ENCODE results near the gene TMEM8B. TPM values are rescaled to one million over a fixed set of nuclear protein-coding genes. Genes with fewer than 3 reads are reported as not detected.

The TMEM8B gene, protein sequence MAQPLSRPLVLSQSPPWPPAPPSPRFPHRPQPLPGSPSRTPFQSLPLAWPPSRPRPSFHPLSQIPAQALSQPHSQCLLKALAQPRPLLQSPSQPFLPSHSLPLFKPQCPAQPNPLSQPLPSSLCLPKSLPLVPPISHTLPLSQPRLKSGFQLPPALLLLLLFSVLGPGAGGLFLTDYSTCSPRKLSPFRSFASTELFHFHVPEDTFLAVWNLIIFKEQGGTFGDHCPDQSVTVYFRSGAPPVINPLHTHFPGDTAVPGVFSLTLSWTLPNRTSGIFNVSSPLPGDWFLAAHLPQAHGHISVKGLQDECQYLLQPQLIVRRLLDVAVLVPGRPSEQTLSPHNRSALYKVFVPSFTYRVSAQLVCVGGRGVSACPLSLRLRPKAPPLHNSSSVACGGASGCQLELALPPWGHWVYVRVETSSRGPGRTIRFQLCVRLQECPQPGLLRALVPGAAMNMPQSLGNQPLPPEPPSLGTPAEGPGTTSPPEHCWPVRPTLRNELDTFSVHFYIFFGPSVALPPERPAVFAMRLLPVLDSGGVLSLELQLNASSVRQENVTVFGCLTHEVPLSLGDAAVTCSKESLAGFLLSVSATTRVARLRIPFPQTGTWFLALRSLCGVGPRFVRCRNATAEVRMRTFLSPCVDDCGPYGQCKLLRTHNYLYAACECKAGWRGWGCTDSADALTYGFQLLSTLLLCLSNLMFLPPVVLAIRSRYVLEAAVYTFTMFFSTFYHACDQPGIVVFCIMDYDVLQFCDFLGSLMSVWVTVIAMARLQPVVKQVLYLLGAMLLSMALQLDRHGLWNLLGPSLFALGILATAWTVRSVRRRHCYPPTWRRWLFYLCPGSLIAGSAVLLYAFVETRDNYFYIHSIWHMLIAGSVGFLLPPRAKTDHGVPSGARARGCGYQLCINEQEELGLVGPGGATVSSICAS
- 0.79 and 1.5 TPM in 2 replicates for total RNA-seq

DNA sequence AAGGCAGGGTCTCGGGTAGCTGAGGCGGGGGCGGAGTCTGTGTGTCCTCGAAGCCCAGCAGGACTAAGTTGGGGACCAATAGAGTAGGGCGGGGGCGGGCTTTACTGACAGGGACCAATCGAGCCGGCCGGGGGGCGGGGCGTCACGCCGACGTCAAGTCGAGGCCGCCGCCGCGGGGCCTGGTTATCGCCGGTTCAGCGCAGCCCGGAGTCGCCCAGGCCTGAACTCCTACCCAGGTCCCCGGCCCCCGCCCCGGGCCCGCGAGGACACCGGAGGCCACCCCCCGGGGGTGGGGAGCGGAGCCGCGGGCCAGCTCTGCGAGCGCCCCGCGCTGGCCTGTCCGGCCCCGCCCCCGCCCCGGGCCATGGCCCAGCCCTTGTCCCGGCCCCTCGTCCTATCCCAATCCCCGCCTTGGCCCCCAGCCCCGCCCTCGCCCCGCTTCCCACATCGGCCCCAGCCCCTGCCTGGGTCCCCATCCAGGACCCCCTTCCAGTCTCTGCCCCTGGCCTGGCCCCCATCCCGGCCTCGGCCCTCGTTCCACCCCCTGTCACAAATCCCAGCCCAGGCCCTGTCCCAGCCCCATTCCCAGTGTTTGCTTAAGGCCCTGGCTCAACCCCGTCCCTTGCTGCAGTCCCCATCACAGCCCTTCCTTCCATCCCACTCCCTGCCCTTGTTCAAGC, at the start of gene TMEM8B:
Gene TMEM8B, plus strand, starts transcription at position 145 of the 680 bp plus-strand sequence. Its CDS starts 220 bp downstream, at position 365.
- H3K36me3 ChIP-seq (ENCODE audit: control insufficient read depth, insufficient read depth, low read length), result no peaks in the 10 kb centered on the region
- peak; percentile 78 for DNase-seq (ENCODE audit: low read depth)
- H3K27me3 ChIP-seq (ENCODE audit: control insufficient read depth, insufficient read depth, low read length), result no peaks in the 10 kb centered on the region
- TF ChIP-seq, protein P1, sequence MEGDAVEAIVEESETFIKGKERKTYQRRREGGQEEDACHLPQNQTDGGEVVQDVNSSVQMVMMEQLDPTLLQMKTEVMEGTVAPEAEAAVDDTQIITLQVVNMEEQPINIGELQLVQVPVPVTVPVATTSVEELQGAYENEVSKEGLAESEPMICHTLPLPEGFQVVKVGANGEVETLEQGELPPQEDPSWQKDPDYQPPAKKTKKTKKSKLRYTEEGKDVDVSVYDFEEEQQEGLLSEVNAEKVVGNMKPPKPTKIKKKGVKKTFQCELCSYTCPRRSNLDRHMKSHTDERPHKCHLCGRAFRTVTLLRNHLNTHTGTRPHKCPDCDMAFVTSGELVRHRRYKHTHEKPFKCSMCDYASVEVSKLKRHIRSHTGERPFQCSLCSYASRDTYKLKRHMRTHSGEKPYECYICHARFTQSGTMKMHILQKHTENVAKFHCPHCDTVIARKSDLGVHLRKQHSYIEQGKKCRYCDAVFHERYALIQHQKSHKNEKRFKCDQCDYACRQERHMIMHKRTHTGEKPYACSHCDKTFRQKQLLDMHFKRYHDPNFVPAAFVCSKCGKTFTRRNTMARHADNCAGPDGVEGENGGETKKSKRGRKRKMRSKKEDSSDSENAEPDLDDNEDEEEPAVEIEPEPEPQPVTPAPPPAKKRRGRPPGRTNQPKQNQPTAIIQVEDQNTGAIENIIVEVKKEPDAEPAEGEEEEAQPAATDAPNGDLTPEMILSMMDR (IDR thresholded peaks at IDR 0.05; ENCODE audit: insufficient read depth, low read length, severe bottlenecking), result no peak
- no peak for FAIRE-seq
- H3K4me3 ChIP-seq (ENCODE audit: low read depth, low read length), result peak within 1 kb of the TSS; percentile 69

DNA sequence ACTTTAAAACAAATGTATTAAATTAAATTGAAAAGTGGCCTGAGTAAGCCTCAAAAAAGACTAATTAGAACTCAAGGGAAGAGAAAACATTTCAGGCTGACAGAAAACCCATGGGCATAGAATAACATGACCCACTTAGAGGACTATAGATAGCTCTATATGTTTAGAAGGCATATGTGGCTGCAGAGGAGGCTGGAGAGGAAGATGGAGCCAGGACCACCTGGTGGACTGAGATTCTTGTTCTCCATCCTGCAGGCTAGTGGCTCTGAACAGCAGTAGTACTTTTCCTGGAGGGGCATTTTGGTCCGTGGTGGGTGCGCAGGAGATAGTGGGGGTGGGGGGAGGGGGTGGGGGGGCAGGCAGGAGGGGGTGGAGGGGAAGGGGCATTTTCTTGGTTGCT, 48.0 kb upstream of the TMEM8B start:
- no peaks in the 10 kb centered on the region for H3K36me3 ChIP-seq (ENCODE audit: control insufficient read depth, insufficient read depth, low read length)
- H3K27me3 ChIP-seq (ENCODE audit: control insufficient read depth, insufficient read depth, low read length), result no peaks in the 10 kb centered on the region
- DNase-seq (ENCODE audit: low read depth), result no peak
- TF ChIP-seq, protein P1 (IDR thresholded peaks at IDR 0.05; ENCODE audit: insufficient read depth, low read length, severe bottlenecking), result no peak
- FAIRE-seq, result no peak
- no peak overlapping the region for H3K4me3 ChIP-seq (ENCODE audit: low read depth, low read length)

DNA sequence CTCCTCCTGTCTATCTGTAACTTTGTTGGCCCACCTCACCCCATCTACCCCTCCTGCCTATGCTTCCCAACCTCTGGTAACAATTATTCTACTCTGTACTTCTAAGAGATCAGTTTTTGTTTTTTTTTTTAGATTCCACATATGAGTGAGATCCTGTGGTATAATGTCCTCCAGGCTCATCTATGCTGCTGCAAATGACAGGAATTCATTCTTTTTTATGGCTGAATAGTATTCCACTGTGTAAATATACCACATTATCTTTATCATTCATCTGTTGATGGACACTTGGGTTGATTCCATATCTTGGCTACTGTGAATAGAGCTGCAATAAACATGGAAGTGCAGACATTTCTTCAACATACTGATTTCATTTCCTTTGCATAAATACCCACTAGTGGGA, 45.6 kb upstream of the TMEM8B start:
- Histone ChIP-seq H3K36me3 (ENCODE audit: control insufficient read depth, insufficient read depth, low read length) (no peaks in the 10 kb centered on the region), H3K4me3 (ENCODE audit: low read depth, low read length) (no peak overlapping the region), H3K27me3 (ENCODE audit: control insufficient read depth, insufficient read depth, low read length) (no peaks in the 10 kb centered on the region)
- no peak for FAIRE-seq
- TF ChIP-seq, protein P1 (IDR thresholded peaks at IDR 0.05; ENCODE audit: insufficient read depth, low read length, severe bottlenecking), result no peak
- DNase-seq (ENCODE audit: low read depth), result no peak

DNA sequence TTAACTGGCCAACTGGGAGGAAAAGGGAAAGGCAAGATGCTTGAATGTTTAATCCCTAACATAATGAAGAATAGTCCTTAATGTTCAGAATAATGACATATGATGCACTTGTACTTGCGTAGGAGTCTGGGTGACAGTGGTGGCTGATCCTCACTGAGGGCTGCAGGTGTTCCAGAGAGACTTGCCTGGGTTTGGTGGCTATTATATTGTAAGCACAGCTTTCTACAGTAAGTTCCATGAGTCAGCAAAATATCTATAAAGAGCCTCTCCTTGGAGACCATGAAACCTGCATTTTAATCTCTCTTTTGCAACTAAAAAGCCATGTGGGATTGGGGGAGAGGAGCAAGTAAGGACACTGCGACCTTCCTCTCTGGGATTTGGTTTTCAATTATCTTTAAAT, 39.5 kb upstream of the TMEM8B start:
- H3K36me3 ChIP-seq (ENCODE audit: control insufficient read depth, insufficient read depth, low read length), result no peaks in the 10 kb centered on the region
- no peaks in the 10 kb centered on the region for H3K27me3 ChIP-seq (ENCODE audit: control insufficient read depth, insufficient read depth, low read length)
- H3K4me3 ChIP-seq (ENCODE audit: low read depth, low read length), result no peak overlapping the region
- no peak for FAIRE-seq
- no peak for DNase-seq (ENCODE audit: low read depth)
- TF ChIP-seq, protein P1 (IDR thresholded peaks at IDR 0.05; ENCODE audit: insufficient read depth, low read length, severe bottlenecking), result no peak

DNA sequence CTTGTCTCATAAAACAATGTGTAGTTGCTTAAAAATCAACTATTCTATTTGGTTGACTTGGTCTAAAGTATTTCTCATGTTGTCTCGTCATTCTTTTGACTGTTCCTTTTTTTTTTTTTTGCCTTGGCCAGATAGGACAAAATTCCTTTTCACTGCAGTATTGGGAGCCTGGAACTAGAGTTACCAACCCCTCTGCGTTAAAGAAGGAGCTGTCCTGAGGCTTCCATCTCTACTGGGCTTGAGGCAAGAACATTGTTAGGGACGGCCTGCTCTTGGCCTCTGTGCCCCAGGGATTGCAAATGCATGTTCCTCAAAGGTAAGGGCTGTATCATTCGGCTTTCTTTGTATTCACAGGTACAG, 39.0 kb upstream of the TMEM8B start:
- Histone ChIP-seq H3K4me3 (ENCODE audit: low read depth, low read length) (no peak overlapping the region), H3K27me3 (ENCODE audit: control insufficient read depth, insufficient read depth, low read length) (no peaks in the 10 kb centered on the region), H3K36me3 (ENCODE audit: control insufficient read depth, insufficient read depth, low read length) (no peaks in the 10 kb centered on the region)
- TF ChIP-seq, protein P1 (IDR thresholded peaks at IDR 0.05; ENCODE audit: insufficient read depth, low read length, severe bottlenecking), result no peak
- no peak for DNase-seq (ENCODE audit: low read depth)
- FAIRE-seq, result no peak
